Sigmoid colon (tissue), 4 donors: Measurements from ENCODE around the gene PIK3CD.

ENCODE experiments used
- CTCF ChIP-seq, 4 experiments: fragments of 450-650 bp in 3 of 4; fragments of 200-600 bp in 1 of 4; IDR thresholded peaks; one replicate each; pipeline ENCODE4 v1.5.1; 2016 to 2019; ENCODE audit warnings: antibody characterized with exemption in 4 of 4, mild to moderate bottlenecking in 3 of 4, moderate library complexity in 2 of 4
- EP300 ChIP-seq, 4 donors: sonication (generic); formaldehyde crosslinking; IDR thresholded peaks; one replicate each; pipeline ENCODE4 v1.6.1; 2017; ENCODE audit warnings: antibody characterized with exemption in 4 of 4
- POLR2A ChIP-seq, 2 donors: fragments of 450-650 bp; IDR thresholded peaks; one replicate each; pipeline ENCODE4 v1.6.1; 2016; ENCODE audit warnings: antibody characterized with exemption in 2 of 2, mild to moderate bottlenecking in 2 of 2, moderate library complexity in 2 of 2

GRCh38 chr1:9749361-9749760 lies 97.8 kb downstream of the PIK3CD start:
- no peak for TF ChIP-seq CTCF (IDR thresholded peaks at IDR 0.05)
- TF ChIP-seq EP300 (IDR thresholded peaks at IDR 0.05): no peak
- no peak for TF ChIP-seq POLR2A (IDR thresholded peaks at IDR 0.05)
